Measurements from ENCODE around the gene BTBD19.

DNA sequence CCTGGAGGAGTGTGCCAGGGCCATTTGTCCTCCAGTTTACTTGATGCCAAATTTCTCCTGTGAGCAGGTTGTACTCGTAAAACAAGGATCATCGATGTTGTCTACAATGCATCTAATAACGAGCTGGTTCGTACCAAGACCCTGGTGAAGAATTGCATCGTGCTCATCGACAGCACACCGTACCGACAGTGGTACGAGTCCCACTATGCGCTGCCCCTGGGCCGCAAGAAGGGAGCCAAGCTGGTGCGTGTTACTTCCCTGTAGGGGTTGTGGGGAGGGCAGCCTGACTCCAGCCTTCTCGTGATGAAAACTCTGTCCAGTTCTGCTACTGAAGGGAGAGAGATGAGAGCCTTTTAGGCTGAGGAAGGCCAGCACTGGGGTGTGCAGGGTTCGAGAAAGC lies 30.8 kb upstream of the BTBD19 start:
- TF ChIP-seq, protein P1, sequence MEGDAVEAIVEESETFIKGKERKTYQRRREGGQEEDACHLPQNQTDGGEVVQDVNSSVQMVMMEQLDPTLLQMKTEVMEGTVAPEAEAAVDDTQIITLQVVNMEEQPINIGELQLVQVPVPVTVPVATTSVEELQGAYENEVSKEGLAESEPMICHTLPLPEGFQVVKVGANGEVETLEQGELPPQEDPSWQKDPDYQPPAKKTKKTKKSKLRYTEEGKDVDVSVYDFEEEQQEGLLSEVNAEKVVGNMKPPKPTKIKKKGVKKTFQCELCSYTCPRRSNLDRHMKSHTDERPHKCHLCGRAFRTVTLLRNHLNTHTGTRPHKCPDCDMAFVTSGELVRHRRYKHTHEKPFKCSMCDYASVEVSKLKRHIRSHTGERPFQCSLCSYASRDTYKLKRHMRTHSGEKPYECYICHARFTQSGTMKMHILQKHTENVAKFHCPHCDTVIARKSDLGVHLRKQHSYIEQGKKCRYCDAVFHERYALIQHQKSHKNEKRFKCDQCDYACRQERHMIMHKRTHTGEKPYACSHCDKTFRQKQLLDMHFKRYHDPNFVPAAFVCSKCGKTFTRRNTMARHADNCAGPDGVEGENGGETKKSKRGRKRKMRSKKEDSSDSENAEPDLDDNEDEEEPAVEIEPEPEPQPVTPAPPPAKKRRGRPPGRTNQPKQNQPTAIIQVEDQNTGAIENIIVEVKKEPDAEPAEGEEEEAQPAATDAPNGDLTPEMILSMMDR (IDR thresholded peaks at IDR 0.05): no peak
- TF ChIP-seq POLR2A (IDR thresholded peaks at IDR 0.05): no peak

All from lower leg skin (tissue), 3 donors.